Suprapubic skin (tissue), 4 donors: ENCODE results near the gene IFT74.

Experiments used
- CTCF ChIP-seq, 2 donors: fragments of 200-600 bp in 1 of 2; fragments of 450-650 bp in 1 of 2; sonication (generic) in 1 of 2; IDR thresholded peaks; one replicate each; pipeline ENCODE4 v1.5.1; 2016 to 2019; ENCODE audit warnings: antibody characterized with exemption in 2 of 2, mild to moderate bottlenecking in 1 of 2, moderate library complexity in 1 of 2
- EP300 ChIP-seq: sonication (generic); formaldehyde crosslinking; IDR thresholded peaks from one replicate; pipeline ENCODE4 v1.6.1; 2017; ENCODE audit warnings: antibody characterized with exemption
- POLR2A ChIP-seq, 2 donors: fragments of 450-650 bp; IDR thresholded peaks; one replicate each; pipeline ENCODE4 v1.6.1; 2017; ENCODE audit warnings: antibody characterized with exemption in 2 of 2, mild to moderate bottlenecking in 2 of 2, moderate library complexity in 2 of 2
- POLR2AphosphoS5 ChIP-seq, 3 donors: sonication (generic); formaldehyde crosslinking; IDR thresholded peaks; one replicate each; pipeline ENCODE4 v1.6.1; 2017; ENCODE audit warnings: antibody characterized with exemption in 3 of 3

DNA sequence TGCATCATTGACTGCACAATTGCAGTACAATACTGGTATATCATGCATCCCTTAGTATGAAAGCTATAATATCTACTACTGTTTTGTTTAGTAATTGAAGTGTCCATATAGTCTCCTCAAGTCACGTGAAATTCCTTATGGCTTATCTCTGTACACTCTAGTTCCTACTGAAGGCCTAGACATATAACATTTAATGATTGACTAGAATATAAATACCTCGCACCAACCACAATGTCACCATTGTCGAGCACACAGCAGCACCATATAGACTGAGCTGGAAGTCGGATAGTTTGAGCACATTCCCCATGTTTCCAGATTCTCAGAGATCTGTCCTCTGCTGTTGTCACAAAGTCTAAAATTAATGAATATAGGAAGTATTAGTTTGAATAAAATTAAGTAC lies 30.6 kb upstream of the IFT74 start:
- no peak for TF ChIP-seq CTCF (IDR thresholded peaks at IDR 0.05)
- TF ChIP-seq POLR2A (IDR thresholded peaks at IDR 0.05) = no peak
- TF ChIP-seq POLR2AphosphoS5 (IDR thresholded peaks at IDR 0.05) = no peak
- no peak for TF ChIP-seq EP300
